ENCODE results near the gene FGF11.

Gene FGF11

GRCh38 chr17:7436556-7437368, 2.5 kb upstream of the FGF11 start:
- Mint-ChIP-seq H3K27ac (peak overlapping the region; percentile 95), H3K4me1 (ENCODE audit: low read depth) (peaks cover 50% of the 10 kb centered on the region), H3K36me3 (ENCODE audit: low read depth) (peaks cover 4% of the 10 kb centered on the region), H3K4me3 (peak overlapping the region; percentile 92), H3K9me3 (no peaks in the 10 kb centered on the region), H3K27me3 (peaks cover 23% of the 10 kb centered on the region)

- H3K27ac Mint-ChIP-seq: peak overlapping the region; percentile 37
- H3K36me3 Mint-ChIP-seq (ENCODE audit: low read depth): peaks cover 4% of the 10 kb centered on the region
- H3K4me3 Mint-ChIP-seq: peak overlapping the region; percentile 92
- peaks cover 30% of the 10 kb centered on the region for H3K27me3 Mint-ChIP-seq
- H3K9me3 Mint-ChIP-seq: no peaks in the 10 kb centered on the region
- H3K4me1 Mint-ChIP-seq (ENCODE audit: low read depth): peaks cover 50% of the 10 kb centered on the region
Measured at GRCh38 chr17:7437369-7437863, 1.9 kb upstream of the FGF11 start.

- H3K36me3 Mint-ChIP-seq (ENCODE audit: low read depth): peaks cover 4% of the 10 kb centered on the region
- peak overlapping the region; percentile 81 for H3K4me3 Mint-ChIP-seq
- no peaks in the 10 kb centered on the region for H3K9me3 Mint-ChIP-seq
- H3K27me3 Mint-ChIP-seq: peaks cover 32% of the 10 kb centered on the region
- peaks cover 50% of the 10 kb centered on the region for H3K4me1 Mint-ChIP-seq (ENCODE audit: low read depth)
- peak overlapping the region; percentile 37 for H3K27ac Mint-ChIP-seq
Measured at GRCh38 chr17:7437950-7438614, 1.2 kb upstream of the FGF11 start.

- Mint-ChIP-seq H3K9me3 (no peaks in the 10 kb centered on the region), H3K36me3 (ENCODE audit: low read depth) (peaks cover 4% of the 10 kb centered on the region), H3K27ac (no peak overlapping the region), H3K27me3 (peaks cover 36% of the 10 kb centered on the region), H3K4me1 (ENCODE audit: low read depth) (peaks cover 50% of the 10 kb centered on the region), H3K4me3 (peak overlapping the region; percentile 81)
Measured at GRCh38 chr17:7438656-7439460, 454 bp upstream of the FGF11 start.

GRCh38 chr17:7440113-7440833, 961 bp downstream of the FGF11 start:
- Mint-ChIP-seq H3K4me3 (peak overlapping the region; percentile 81), H3K36me3 (ENCODE audit: low read depth) (peaks cover 4% of the 10 kb centered on the region), H3K9me3 (no peaks in the 10 kb centered on the region), H3K27me3 (peaks cover 49% of the 10 kb centered on the region), H3K27ac (peak overlapping the region; percentile 71), H3K4me1 (ENCODE audit: low read depth) (peaks cover 55% of the 10 kb centered on the region)

- H3K4me3 Mint-ChIP-seq: peak overlapping the region; percentile 81
- H3K27ac Mint-ChIP-seq: no peak overlapping the region
- H3K9me3 Mint-ChIP-seq: no peaks in the 10 kb centered on the region
- peaks cover 57% of the 10 kb centered on the region for H3K4me1 Mint-ChIP-seq (ENCODE audit: low read depth)
- peaks cover 54% of the 10 kb centered on the region for H3K27me3 Mint-ChIP-seq
- peaks cover 4% of the 10 kb centered on the region for H3K36me3 Mint-ChIP-seq (ENCODE audit: low read depth)
Measured at GRCh38 chr17:7440834-7441195, 1.5 kb downstream of the FGF11 start.

- peaks cover 4% of the 10 kb centered on the region for H3K36me3 Mint-ChIP-seq (ENCODE audit: low read depth)
- peaks cover 58% of the 10 kb centered on the region for H3K27me3 Mint-ChIP-seq
- H3K4me3 Mint-ChIP-seq: no peak overlapping the region
- no peaks in the 10 kb centered on the region for H3K9me3 Mint-ChIP-seq
- H3K4me1 Mint-ChIP-seq (ENCODE audit: low read depth): peaks cover 58% of the 10 kb centered on the region
- no peak overlapping the region for H3K27ac Mint-ChIP-seq
Measured at GRCh38 chr17:7441266-7441665, 2.0 kb downstream of the FGF11 start.

- Mint-ChIP-seq H3K4me1 (ENCODE audit: low read depth) (peaks cover 53% of the 10 kb centered on the region), H3K27ac (no peak overlapping the region), H3K36me3 (ENCODE audit: low read depth) (peaks cover 4% of the 10 kb centered on the region), H3K27me3 (peaks cover 64% of the 10 kb centered on the region), H3K4me3 (no peak overlapping the region), H3K9me3 (no peaks in the 10 kb centered on the region)
Measured at GRCh38 chr17:7442142-7442541, 2.8 kb downstream of the FGF11 start.

- H3K4me3 Mint-ChIP-seq: no peak overlapping the region
- no peaks in the 10 kb centered on the region for H3K9me3 Mint-ChIP-seq
- H3K27me3 Mint-ChIP-seq: peaks cover 67% of the 10 kb centered on the region
- peaks cover 5% of the 10 kb centered on the region for H3K36me3 Mint-ChIP-seq (ENCODE audit: low read depth)
- peaks cover 39% of the 10 kb centered on the region for H3K4me1 Mint-ChIP-seq (ENCODE audit: low read depth)
- H3K27ac Mint-ChIP-seq: no peak overlapping the region
Measured at GRCh38 chr17:7443499-7444485, 4.5 kb downstream of the FGF11 start.

GRCh38 chr17:7444682-7445618, 5.6 kb downstream of the FGF11 start, which contains the start of gene CHRNB1:
Gene CHRNB1 (plus strand): TSS chr17:7445061. CDS start chr17:7445128, 67 bp downstream.
- peaks cover 6% of the 10 kb centered on the region for H3K36me3 Mint-ChIP-seq (ENCODE audit: low read depth)
- peaks cover 32% of the 10 kb centered on the region for H3K4me1 Mint-ChIP-seq (ENCODE audit: low read depth)
- H3K27me3 Mint-ChIP-seq: peaks cover 63% of the 10 kb centered on the region
- H3K9me3 Mint-ChIP-seq: no peaks in the 10 kb centered on the region
- peak within 1 kb of the TSS; percentile 55 for H3K4me3 Mint-ChIP-seq
- peak within 1 kb of the TSS; percentile 22 for H3K27ac Mint-ChIP-seq

- peak overlapping the region; percentile 22 for H3K27ac Mint-ChIP-seq
- peaks cover 6% of the 10 kb centered on the region for H3K36me3 Mint-ChIP-seq (ENCODE audit: low read depth)
- H3K9me3 Mint-ChIP-seq: no peaks in the 10 kb centered on the region
- peak overlapping the region; percentile 55 for H3K4me3 Mint-ChIP-seq
- peaks cover 59% of the 10 kb centered on the region for H3K27me3 Mint-ChIP-seq
- H3K4me1 Mint-ChIP-seq (ENCODE audit: low read depth): peaks cover 25% of the 10 kb centered on the region
Measured at GRCh38 chr17:7445619-7445968, 6.3 kb downstream of the FGF11 start.

- Mint-ChIP-seq H3K4me3 (no peak overlapping the region), H3K27ac (no peak overlapping the region), H3K36me3 (ENCODE audit: low read depth) (peaks cover 6% of the 10 kb centered on the region), H3K9me3 (no peaks in the 10 kb centered on the region), H3K4me1 (ENCODE audit: low read depth) (peaks cover 22% of the 10 kb centered on the region), H3K27me3 (peaks cover 41% of the 10 kb centered on the region)
Measured at GRCh38 chr17:7448461-7448860, 9.1 kb downstream of the FGF11 start.
